Activated T-cell treated with anti-CD3 and anti-CD28 coated beads for 24 hours (primary cell): ENCODE results near the gene HDAC1.

Experiments used
- DNase-seq: peaks from one replicate; pipeline ENCODE4 v3.0.0-alpha.2; 2020; ENCODE audit warnings: low read depth

Gene HDAC1

GRCh38 chr1:32330558-32331151 is 38.8 kb downstream of the HDAC1 start:
- no peak for DNase-seq

GRCh38 chr1:32331549-32331948 is 39.7 kb downstream of the HDAC1 start:
- no peak for DNase-seq

GRCh38 chr1:32332290-32333079 is 40.6 kb downstream of the HDAC1 start:
- no peak for DNase-seq

- no peak for DNase-seq
Observed at GRCh38 chr1:32333251-32333963, 41.5 kb downstream of the HDAC1 start.

GRCh38 chr1:32334274-32334861 is 42.5 kb downstream of the HDAC1 start:
- no peak for DNase-seq

- DNase-seq: peak; percentile 45
Observed at GRCh38 chr1:32334864-32335534, 43.1 kb downstream of the HDAC1 start.

GRCh38 chr1:32335535-32335789 is 43.6 kb downstream of the HDAC1 start:
- no peak for DNase-seq

GRCh38 chr1:32335790-32336590 is 44.1 kb downstream of the HDAC1 start, which contains the start of gene MARCKSL1:
MARCKSL1 (minus strand) TSS chr1:32336233; CDS start chr1:32336033, 200 bp downstream.
- DNase-seq: peak; percentile 76

- DNase-seq: no peak
Observed at GRCh38 chr1:32336591-32336932, 44.7 kb downstream of the HDAC1 start.

- peak; percentile 39 for DNase-seq
Observed at GRCh38 chr1:32336963-32337675, 45.2 kb downstream of the HDAC1 start.

GRCh38 chr1:32337855-32338636 is 46.2 kb downstream of the HDAC1 start:
- no peak for DNase-seq

GRCh38 chr1:32338637-32339145 is 46.8 kb downstream of the HDAC1 start:
- no peak for DNase-seq

GRCh38 chr1:32339363-32339978 is 47.6 kb downstream of the HDAC1 start:
- DNase-seq: peak; percentile 37

- no peak for DNase-seq
Observed at GRCh38 chr1:32341186-32341757, 49.4 kb downstream of the HDAC1 start.

GRCh38 chr1:32341971-32342370 is 50.1 kb downstream of the HDAC1 start:
- no peak for DNase-seq

- DNase-seq: no peak
Observed at GRCh38 chr1:32342704-32343103, 50.8 kb downstream of the HDAC1 start.

- no peak for DNase-seq
Observed at GRCh38 chr1:32345289-32345827, 53.5 kb downstream of the HDAC1 start.

- no peak for DNase-seq
Observed at GRCh38 chr1:32346532-32347157, 54.8 kb downstream of the HDAC1 start.
